ENCODE data around the gene CEP95. TPM values are rescaled to one million over a fixed set of nuclear protein-coding genes. Genes with fewer than 3 reads are reported as not detected.

CEP95 gene, protein sequence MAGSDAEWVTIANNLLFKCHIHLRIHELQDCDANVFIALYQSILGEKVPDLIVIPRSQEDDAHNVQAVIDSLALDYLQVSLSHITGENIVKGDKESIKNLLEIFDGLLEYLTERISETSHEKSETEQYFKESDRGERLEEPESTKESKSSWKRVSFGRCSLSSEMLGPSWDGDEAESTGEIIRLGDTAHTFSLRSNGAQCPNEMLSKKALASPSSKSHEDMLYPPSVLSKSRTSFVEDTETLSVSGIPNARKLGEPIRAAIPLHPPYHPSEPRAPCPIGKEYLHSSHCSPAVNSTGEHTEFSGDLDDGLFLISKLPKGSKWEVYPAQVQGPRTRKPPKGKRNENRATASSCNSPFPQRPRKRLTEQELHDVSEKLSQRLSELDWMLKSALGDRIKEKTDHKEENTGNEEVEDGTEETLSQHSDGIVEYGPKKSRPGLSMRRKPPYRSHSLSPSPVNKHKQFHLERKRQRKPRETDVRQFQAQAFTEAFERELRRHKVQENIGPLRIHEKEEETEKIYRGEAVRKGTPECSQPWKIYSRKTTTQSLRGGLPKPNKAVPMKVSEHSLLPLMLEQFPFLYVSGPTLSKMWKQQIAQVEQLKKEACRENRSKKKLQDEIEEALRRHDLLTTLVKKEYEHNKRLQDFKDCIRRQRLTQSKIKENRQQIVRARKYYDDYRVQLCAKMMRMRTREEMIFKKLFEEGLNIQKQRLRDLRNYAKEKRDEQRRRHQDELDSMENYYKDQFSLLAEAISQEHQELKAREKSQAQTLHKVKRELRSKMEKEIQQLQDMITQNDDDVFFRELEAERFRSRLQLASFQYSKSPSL
- 20.8 and 21.0 TPM in 2 replicates for total RNA-seq

DNA sequence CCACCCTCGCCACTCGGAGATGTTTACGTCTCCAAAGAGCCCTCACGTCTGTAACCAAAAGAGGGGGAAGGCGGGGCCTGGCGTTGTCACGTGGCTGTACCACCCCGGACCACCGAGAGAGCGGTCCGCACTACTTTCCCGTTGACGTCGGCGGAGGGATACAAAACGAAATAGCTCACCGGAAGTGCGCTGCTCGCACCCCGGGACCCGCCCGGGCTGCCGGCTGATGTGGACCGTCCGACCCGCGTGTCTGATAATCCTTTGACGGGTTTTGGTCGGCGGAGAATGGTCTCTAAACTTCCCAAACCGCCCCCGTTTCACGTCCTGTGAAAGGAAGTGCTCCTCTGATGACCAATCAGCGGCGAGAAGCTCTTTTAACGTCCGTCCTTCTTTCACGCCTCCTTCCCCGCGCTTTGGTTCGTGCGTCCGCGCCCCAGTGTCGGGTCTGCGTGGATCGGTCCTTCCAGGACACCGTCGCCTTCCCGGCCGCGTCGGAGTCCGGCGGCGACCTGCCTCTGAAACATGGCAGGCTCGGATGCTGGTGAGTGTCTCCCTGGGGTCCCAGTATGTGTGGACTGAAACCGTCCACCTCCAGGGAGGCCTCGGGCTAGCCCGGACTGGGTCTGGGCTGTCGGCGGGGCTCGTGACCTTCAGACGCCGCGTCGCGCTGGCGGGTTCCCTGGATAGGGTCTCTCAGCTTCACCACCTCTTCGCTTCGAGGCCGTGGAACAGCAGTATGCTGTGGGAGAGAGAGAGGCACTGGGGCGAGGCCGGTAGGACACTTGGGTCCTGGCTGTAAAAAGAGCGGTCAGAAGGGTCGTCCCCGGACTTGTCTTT is at the start of gene CEP95:
TSS of gene CEP95 (plus strand) at position 402 of the 837 bp plus-strand sequence. CDS start at position 523, 121 bp downstream.

DNA sequence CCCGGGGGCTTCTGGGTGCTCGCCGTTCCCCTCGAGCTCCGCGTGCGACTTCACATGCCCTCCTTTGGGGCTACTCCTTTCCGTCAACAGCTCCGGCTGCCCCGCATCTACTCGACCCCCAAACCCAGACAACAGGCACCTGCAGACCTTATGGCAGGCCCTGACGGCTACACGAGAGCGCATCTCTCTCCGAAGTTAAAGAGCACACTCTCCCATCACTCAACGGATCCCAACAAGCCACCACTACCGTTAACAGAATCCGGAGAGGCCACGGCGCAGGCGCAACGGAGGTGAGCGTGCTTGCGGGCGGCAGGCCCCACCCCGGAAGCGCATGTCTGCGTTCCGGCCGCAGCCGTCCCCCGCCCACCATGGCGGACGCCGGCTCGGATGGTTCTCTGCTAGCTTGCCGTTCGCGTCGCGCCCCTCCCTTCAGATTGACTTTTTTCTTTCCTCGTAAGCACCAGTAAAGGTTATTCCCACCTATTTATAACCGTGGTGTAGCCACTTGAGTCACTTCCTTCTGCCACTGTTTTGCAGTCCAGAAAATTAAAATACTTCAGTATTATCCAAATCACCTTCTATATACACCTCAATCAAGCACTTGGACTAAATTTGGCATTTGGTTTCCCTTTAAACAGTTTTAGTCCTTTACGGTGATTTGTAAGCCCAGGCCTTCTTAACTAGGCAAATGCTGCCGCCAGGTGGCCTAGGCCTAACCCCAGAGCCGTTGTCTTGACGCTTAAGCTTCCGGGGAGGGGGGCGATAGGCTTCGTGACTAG is 9.8 kb upstream of the CEP95 start, which contains the start of gene POLG2:
TSS of gene POLG2 (minus strand) at position 269 of the 779 bp plus-strand sequence. CDS start at position 183, 86 bp downstream.

DNA sequence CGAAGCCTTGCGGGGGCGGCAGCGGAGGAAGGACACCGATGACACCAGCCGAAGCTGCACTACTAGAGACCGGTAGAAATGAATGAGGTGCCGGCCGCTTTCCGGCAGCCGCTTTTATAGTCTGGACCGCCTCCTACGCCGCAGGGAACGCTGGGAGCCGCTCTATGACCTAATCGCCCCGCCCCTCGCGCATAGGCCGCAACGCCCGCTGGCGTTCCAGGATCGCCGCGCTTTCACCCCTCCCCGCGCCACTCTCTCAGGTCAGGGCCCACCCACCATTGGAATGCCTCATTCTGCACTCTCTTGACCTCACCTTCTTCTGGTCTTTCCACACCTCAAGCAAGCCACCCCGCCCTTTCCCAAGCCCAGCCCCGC is 589 bp upstream of the CEP95 start, which contains the start of gene DDX5:
TSS of gene DDX5 (minus strand) at position 89 of the 375 bp plus-strand sequence. CDS start 170 bp downstream, outside the sequence.

Other genes starting within 250 kb of the CEP95 start
- 38.0 and 51.0 TPM in 2 replicates for gene TEX2, start 243.7 kb upstream of the CEP95 start, total RNA-seq
- gene PECAM1, start 116.1 kb upstream of the CEP95 start, total RNA-seq: 0.96 and 1.5 TPM in 2 replicates
- gene MILR1, start 57.9 kb upstream of the CEP95 start, total RNA-seq: 2.3 and 15.9 TPM in 2 replicates
- 10.0 and 11.8 TPM in 2 replicates for gene POLG2, start 9.9 kb upstream of the CEP95 start, total RNA-seq
- 307 and 324 TPM in 2 replicates for gene DDX5, start 688 bp upstream of the CEP95 start, total RNA-seq
- 114 and 158 TPM in 2 replicates for gene SMURF2, start 155.3 kb downstream of the CEP95 start, total RNA-seq